Globus pallidus (tissue), 1 donor: ENCODE data around the gene MTHFSD.

Source experiments
- DNase-seq: peaks from one replicate; pipeline ENCODE4 v3.0.0-alpha.2; 2015; ENCODE audit warnings: low spot score

The MTHFSD gene

DNA sequence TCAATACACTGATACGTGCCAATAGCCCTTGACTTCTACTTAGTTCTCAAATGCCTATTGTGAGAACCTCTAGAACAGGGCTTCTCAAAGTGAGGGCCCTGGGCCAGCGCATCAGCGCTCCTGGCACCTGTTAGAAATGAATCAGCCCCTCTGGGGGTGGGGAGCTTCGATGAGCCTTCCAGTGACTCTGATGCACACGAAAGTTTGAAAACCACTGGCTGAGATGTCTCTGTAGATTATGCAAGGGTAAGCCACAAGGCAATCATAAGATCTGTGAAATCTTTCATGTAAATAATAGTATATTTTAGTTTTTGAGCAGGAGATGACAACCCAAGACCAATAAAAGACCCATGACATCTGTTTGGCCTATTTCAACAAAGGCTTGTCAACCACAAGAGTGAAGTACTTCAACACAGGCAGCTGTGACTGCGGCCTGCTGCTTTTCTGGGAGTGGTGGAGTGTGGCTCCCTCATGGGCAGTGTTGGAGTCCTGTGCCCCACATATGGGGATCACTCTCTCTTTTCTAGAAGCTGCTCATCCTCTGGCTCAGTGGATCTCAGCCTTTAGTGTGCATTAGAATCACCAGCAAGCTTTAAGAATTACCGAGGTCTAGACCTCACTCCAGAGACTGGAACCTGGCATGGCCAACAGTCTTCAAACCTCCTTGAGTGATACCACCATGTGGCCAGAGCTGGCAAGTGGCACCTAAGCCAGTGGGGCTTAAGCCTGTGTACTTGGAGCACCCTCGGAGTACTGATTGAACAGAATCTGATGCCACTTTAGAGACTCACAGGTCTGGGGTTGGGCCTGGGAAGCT, 5.8 kb downstream of the MTHFSD start:
- no peak for DNase-seq

DNA sequence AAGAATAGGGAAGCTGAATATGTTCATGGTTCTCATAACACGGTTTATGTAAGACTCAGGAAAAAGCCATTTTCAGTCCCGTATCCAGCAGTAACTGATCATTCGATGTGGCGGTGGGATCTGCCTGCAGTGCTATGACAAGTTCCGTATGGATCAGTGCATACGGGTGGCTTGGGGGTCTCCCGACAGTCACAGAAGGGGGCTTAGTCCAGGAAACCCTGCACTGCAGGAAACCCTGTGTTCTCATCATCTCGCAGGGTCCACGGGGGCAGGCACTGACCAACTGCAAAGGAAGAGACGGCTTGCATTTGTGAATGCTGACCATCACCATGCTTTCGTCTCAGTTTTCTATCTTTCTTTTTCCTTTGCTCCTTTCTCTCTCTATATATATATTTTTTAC, 7.7 kb downstream of the MTHFSD start:
- no peak for DNase-seq

DNA sequence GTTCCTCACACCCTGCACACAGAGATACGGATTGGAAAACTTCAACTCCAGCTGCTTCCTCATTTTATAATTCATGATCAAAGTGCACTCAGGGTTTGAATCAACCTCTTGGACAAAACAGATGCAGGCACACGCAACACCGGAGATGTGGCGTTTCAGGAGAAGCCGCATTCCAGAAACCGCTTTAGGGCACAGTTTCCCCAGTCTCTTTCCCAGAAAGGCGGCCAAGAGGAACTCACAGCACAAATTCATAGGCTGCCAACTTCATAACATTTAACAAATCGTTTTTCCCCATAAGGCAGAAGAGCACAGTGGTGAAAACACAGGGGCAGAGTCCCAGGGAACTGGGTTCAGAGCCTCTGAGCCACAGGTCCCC, 8.4 kb downstream of the MTHFSD start:
- DNase-seq = no peak

DNA sequence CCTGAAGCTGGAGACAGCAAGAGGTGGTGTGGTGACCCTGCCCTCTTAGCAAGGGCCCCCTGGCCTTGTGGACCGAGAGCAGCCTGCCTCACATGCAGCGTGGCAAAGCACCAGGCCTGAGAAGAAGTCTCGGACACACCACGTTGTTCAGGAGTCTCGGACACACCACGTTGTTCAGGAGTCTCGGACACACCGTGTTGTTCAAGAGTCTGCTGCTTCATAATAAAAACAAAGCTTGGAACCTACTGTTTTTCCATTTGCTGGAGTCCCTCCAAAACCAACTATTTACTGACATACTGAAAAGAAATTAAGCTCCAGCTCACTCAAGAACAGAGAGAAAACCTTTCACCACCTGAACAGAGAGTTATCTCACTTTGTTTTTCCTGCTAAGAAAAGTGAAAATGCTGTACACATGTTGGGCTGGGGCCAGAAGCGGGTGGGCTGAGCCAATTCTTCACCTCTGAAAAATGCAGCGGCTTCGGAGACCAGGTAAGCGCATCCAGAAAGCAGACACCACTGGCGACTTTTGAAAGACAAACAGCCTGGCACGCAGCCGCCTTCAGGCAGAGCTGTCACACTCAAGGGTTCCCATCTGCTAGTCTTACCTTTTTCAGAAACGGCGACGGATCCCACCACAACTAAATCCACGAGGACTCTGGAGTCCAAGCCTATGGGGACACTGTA, 8.9 kb downstream of the MTHFSD start:
- no peak for DNase-seq

DNA sequence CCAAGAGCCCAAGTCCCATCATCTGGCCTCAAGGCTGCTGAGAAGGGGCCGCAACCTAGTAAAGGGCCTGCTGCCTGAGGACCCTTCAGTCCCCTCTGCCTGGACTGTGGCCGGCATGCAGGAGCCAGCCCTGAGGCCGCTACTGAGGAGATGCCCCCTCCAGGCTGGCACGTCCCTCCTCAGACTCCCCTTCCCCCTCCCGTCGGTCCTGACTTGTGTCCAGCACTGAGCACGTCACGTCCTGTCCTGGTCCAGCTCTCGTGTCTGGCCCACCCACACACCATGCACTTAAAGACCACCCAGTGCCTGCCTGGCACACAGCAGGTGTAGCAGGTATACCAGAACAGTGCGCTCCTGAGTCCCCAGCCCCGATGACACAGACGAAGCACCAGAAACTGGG, 9.6 kb downstream of the MTHFSD start:
- DNase-seq = no peak

DNA sequence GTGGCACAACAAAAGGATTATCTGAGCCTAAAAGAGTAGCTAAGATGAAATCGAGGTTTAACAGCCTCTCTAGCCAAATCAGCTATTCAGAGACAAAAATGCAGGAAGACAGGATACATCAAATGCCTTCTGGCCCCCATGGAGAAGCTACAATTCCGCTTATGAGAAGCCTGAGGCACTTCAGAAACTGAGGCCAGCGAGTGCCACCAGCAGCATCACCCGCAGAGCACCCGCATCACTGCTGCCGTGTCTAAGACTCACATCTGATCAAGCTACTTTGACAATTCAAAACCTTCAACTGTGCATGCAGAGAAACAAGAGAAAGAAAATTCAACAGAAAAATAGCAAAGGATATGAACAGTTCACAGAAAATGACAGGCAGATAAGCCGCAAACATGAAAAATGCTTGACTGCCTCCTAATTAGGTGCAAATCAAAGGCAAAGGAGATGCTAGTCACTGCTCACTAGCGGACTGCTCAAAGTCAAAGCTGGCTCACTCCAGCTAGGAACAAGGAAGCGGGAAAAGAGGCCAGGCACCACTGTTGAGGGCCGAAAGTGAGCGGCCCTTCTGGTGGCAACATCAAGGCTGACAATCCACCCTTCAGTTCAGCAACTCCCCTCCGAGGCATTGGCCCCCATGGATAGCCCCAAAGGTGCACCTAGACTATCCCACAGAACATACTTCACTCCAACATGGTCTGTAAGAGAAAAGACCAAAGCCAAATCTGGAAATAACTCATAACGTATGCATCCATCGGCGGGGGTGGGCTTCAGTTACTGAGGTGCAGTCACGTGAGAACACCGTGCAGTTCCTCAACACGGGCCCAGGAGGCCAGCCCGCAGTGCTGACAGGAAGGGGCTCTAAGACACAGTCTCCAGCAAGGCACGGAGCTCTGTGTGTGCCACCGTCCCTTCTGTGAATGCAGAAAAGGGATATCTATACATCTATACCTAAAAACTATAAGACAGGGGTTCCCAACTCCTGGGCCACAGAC, 12.0 kb downstream of the MTHFSD start:
- DNase-seq = no peak

DNA sequence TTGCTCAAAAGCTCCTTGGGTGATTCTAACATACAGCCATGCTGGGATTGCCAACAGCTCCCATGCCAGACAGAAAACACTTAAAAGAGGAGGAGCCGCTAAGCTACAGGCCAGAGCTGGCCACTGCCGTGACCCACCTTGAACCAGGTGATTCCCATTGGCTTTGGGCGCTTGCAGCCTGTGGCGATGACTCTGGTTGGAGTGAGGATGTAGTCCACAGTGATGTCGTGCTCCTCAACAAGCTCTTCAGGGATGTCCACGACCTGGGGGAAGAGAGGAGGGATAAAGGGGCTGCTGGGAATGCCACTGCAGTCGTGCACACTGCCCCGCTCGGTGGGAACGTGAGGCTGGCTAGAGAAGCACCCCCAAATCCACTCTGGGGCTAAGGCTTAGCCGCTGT, 13.5 kb downstream of the MTHFSD start:
- DNase-seq = no peak

DNA sequence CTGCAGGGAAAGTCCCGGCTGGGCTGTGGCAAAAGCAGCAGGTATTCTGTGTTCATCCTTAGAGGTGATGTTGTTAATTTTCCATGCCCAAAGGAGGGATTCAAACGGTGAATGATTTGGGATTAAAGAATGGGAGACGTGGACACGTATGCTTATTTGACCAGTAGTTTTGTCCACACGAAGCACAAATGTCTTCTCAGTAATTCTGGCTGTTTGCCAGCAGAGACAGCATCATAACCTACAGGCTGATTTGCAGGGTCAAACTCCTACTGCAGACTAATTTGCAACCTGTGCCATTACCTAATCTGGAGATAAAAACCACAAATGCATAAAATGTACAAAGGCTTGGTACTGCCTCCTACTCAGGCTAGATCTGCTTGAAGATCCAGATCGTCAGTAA, 14.1 kb downstream of the MTHFSD start:
- DNase-seq = no peak

DNA sequence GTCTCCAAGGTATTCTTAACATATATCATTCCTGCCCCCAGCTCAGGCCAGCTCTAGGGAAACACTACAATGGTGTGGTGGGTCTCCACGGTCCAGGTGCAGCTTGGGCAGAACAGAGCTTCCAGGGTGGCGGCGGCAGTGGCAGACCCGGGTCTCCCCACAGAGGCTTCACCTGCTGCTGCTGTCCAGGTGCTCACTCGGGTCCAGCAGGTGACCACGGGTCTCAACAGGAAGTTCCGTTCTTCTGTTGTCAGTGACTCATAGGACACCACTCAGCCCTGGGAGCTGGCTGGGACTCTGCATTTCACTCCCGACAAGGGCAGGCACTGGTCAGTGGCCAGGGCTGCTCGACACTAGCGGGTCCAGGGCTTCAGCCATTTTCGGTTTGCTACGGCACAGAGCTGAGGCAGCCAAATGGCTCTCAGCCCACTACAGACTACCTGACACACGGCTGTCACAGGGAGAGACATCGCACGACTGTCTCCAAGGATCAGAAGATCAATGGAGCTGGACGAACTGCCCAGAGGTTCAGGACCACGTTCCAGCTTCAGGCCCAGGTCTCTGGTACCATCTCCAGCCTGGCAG, 16.7 kb downstream of the MTHFSD start:
- no peak for DNase-seq

DNA sequence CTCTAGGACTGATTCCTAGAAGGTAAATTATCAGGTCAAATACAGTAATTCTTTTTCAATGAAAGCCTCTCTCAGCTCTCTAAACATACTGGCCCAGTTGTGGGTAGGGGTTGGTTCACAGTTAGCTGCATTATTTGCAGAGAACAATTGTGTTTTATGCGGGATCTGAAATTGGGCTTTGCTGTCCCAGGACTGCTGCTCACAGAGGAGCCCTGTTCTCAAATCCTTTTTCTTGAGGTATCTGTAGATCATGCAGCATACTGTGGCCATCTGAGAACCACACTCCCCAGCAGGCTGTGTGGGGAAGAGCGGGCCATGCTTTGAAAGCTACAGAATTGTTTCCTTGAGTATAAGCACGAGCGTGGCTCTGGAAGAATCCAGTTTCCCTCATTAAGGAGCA, 17.5 kb downstream of the MTHFSD start:
- DNase-seq = peak; percentile 63

DNA sequence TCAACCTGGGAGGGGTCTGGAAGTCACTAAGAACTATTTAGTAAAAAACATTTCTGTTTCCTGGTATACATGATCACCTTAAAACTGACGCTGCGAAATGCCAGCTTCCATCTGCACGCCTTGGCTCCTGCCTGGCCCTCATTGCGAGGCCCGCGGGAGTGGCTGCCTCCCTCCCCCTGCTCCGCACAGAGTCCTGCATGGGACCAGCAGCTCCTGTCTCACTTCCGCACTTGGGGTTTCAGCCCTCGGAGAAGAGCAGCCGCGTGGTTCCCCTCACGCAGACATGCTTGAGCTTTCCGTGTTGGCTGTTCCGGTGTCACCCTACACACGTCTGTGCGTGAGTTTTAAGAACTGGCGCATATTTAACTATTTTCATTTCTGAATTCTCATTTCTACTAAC, 18.4 kb downstream of the MTHFSD start:
- DNase-seq = no peak

DNA sequence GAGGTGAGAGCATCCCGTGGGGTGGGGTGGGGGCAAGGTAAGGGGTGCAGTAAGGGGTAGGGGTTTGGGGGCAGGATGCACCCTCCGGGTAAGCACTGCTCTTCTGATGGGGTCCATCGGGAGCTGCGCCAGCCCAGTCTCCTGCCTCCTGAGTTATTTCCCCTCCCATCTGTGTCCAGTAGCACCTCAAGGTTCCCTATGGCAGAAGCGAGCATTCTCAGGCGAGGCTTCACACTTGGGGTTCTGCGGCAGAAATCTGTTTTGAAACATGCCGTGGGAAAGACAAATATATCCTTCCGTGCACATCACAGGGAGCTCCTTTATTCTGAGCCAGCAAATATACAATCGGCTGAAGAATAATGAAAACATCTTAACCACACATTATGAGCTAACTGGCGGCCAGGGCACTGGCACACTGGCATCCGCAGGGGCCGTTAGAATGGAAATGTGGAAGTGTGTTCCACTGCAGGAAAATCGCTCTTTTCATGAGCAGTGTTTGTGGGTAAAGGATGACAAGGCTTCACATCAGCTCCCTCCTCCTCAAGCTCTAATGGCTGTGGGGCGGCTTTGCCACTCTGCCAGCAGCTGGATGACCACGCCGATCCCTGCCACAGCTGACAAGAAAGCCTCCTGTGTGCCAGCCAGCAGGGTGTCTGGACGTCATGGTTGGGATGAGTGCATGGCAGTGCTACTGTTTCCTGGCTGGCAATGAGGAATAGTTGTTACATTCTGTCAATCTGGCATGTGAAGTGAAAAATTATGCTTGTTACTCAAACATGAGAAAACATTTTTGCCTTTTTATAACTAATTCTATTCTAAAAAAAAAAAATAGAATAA, 20.0 kb downstream of the MTHFSD start:
- peak; percentile 82 for DNase-seq

DNA sequence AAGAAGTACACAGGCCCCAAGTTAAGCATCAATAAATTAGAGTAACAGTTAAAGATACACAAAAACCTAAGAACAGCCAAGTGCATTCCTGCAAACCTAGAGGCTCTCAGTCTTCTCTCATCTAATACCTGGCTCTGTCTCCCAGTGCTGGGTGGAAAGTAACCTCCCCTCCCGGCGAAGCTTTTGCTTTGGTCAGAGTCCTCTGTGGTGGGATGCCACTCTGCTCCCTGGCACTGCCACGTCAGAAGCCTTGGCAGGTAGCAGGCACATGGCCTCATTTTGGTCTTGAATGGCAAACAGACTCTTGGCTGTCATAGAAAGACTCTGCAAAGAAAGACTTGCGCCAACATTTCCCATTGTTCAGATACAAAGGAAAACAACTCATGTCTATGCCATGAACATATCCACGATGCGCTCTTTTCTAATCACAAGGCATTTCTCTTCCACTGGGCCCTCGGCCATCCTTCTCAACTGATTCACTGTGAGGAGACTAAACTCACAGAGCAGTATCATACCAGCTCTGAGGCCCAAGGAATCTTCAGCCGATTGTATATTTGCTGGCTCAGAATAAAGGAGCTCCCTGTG, 21.2 kb downstream of the MTHFSD start:
- peak; percentile 74 for DNase-seq

DNA sequence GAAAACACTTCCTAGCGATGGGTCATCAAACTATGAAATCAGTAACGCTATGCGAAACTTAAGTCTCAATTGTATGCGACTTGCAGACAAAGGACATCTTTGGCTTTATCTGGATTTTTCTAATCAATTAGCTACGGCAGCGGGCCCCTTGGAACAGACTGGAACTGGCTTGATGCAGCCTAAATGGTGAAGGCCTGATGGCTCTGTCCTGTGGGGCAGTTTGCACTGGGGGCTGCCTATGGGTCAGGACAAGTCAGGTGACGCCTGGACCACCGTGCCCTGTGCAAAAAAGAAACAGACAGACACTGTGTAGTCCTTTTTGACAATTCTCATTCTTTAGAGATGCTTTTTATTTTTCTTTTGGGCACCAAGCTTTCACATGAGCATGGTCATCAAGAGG, 22.0 kb downstream of the MTHFSD start:
- no peak for DNase-seq

DNA sequence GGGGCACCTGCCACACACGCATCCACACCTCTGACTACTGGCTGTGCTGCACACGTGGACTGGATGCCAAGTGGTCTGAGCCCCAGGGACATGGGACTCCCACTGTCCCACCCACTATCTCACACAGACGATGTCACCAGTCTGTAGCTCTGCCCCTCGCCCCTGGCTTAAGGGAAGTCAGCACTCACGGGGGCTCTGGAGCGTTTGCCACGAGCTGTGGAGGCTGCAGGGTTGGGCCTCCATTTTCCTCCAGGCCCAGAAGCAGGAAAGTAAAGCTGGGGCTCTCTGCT, 22.6 kb downstream of the MTHFSD start:
- DNase-seq = no peak

DNA sequence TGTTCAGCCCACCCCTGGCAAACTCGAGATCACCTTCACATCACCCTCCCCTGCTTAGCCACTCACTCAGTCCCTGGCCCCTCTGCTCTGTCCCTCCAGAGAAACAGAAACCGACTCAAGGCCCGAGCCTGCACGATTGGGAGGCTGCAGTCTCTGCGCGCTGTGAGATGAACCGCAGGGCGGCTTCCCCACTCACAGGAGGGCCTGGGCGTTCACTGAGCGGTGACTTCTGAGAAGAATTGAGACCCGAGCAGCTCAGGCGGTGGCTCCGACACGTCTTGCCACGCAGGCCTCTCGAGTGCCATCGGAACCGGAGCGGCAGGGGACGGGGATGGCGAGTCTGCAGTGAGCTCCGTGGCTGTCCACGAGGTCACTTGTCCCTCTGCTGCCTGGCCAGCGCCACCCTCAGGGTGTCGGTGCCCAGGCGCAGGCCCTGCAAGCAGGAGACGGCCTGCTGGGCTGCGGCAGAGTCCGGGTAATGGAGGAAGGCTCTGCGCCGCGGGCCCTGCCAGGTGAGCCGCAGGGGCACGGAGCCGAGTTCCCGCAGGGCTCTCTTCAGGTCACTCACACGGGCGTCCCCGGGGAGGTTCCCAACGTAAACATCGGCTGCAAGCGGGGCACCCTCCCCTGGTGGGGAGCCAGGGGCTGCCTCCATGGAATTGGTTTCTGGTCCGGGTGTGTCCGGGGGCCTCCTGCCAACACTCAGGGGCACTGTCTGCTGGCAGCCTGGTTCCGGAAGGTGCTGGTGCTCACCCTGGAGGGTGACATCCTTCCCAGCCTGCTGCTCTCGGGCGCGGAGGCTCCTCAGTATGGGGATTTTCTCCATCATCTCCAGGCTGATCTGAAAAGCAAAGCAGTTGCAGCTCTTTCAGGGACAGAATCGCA, 23.2 kb downstream of the MTHFSD start:
- no peak for DNase-seq

DNA sequence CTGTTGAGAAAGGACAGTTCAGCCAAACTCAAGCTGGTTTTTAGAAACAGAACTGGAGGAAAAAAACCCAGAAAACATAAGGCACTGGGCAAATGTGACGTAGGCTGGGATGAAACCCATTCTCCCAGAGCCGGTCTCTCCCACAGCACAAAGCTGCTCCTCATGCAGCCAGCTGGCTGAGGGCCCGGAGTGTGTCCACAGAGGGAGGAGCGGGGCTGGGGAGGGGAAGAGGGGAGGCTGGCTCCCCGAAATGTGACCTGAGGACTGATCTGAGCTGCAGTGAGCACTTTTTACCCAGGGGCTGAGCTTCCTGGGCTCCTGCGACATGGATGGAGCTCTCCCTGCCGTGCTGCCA, 23.9 kb downstream of the MTHFSD start:
- peak; percentile 95 for DNase-seq

DNA sequence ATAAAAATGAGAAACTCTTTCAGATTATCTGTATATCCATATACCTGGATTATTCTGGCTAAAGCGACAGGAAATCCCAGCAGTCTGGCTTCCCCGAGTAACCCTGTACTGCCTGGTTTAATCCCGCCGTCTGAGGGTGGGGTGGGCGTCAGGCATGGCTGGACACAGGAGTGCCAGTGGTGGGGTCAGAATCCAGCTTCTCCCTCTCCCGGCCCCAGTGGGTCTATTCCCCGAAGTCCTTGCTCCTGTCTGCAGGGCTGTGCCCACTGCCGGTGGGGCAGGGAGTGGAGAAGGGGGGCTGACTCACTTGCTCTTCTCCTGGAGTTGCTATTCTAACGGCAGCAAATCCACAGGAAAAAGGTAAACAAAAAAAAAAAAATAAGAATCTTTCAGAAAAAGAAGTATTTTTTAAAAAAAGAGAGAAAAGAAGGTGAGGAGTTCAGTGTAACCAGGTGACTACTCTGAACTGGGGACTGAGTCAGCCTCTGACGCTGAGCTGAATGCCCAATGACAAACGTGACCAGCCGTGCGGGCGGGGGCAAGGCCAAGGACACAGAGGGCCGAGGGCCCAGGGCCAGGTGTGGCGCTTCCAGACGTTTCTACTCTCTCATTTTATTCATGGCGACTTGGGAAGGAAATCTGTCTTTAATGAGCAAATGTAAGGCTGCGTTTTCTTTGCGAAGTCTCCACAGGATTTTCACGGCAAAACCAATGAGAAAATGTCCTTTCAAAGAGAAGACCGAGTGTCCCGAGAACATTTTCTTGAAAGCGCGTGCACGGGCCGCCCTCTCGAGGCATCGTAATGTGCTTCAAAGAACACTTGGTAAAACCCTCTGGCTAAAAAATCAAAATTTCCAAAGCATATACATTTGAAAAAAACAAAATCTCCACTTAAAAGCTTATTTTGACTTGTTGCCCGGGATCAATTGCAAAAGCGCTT, 24.5 kb downstream of the MTHFSD start:
- DNase-seq = no peak

DNA sequence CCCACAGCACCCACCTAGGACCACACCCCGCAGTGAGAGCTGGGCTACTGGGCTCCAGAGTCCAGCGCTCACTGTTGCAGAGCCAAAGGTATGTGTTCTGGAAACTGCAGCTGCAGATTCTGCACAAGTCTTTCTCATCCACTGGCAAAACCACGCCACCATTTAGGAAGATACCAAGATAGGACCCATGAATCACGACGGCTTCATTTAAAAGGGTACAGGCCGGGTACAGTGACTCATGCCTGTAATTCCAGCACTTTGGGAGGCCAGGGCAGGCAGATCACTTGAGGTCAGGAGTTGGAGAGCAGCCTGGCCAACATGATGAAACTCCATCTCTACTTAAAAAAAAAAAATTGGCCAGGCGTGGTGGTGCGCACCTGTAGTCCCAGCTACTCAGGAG, 25.9 kb downstream of the MTHFSD start:
- no peak for DNase-seq
